ENCODE measurements around the gene LNPEP. TPM values are rescaled to one million over a fixed set of nuclear protein-coding genes. Genes with fewer than 3 reads are reported as not detected.

Gene LNPEP
- total and polyA plus RNA-seq, 2 of the 13 experiments (the other 11 are each of a cell fraction or from before 2014, with no cell fraction given) = 8.0 to 16.9 TPM

DNA sequence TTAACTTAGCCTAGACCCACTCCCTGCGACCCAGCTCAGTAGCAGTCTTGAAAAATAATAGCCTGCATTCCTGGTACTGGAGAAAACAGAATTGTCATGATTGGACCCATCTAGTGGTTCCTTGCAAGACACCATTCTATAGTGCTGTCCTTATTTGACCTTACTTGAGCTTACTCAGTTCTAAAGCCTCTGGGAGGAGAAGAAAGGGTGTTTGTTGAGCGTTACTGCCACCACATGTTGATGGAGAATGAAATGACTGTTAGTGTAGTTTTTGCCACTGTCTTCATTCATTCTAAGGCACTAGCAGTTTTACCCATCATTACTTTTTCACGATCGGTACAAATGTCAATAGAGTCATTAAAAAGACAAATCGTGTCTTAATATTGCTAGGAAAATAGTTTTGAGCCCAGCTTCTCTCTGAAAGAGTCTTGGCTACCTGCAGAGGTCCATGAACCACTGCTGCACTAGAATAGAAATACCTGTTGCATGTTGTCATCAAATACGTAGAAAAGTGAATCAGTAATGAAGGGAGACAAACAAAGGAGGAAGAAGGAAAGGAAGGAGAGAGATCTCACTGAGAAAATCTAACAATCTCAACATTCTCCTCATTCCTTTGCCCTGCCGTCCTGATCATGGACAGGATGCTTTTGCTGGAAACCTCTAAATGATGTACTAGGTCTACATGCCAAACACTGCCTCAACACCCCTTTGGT is 110.5 kb downstream of the LNPEP start:
- FAIRE-seq = no peak

DNA sequence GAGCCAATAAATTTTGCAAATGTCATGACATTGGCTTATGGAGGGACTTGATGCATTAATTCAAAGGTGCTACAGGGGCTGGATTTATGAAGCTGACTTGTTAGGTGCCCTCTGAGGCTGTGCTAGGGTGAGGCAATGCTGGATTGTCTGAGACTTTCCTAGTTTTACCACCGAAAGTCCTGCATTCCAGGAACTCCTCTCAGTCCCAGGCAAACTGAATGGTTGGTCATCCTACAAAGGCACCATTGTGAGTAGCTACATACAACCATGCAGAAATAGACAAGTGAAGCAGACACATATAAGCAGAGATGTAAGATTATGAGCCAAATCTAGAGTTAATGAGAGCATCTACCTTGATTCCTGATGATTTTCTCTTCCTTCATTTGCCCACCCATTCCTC is 111.2 kb downstream of the LNPEP start:
- TF ChIP-seq ZNF512B (CRISPR knock-in tag; IDR thresholded peaks at IDR 0.05; ENCODE audit: borderline replicate concordance) (no peak), NFKB2 (CRISPR knock-in tag; IDR thresholded peaks at IDR 0.05; ENCODE audit: borderline replicate concordance) (no peak), ERF (CRISPR knock-in tag; IDR thresholded peaks at IDR 0.05) (no peak)
- no TSS peak for BruUV-seq (replicated peaks)
- no peaks in the 10 kb centered on the region; a peak in 1 of 5 replicates for H3K27me3 ChIP-seq (ENCODE audit: control insufficient read depth in 1 of 2, insufficient read depth in 2 of 2, low read length in 2 of 2)
- H3K4me3 ChIP-seq (replicated peaks in 1 of 3; ENCODE audit: insufficient read depth in 1 of 3, low read depth in 2 of 3, low read length in 3 of 3) = no peak overlapping the region
- H3K9ac ChIP-seq (ENCODE audit: insufficient read depth, low read depth, low read length) = no peak overlapping the region
- FAIRE-seq = no peak
- H2AFZ ChIP-seq (ENCODE audit: low read length) = no peak overlapping the region
- WGBS (ENCODE audit: low lambda C conversion rate) = 0% methylated on average over 1 of the region's 1 CpG
- H3K4me1 ChIP-seq (ENCODE audit: insufficient read depth, low read length) = peaks cover 12% of the 10 kb centered on the region
- ATAC-seq = no peak
- H3K9me3 ChIP-seq (ENCODE audit: low read length) = no peaks in the 10 kb centered on the region
- no peaks in the 10 kb centered on the region for H3K36me3 ChIP-seq (replicated peaks in 1 of 2; ENCODE audit: control insufficient read depth in 1 of 2, insufficient read depth in 2 of 2, low read length in 2 of 2)
- no peaks in the 10 kb centered on the region for H4K20me1 ChIP-seq (ENCODE audit: insufficient read depth, low read length)
- no peaks in the 10 kb centered on the region for H3K79me2 ChIP-seq (ENCODE audit: insufficient read depth, low read length)
- no peak overlapping the region for H3K4me2 ChIP-seq (ENCODE audit: low read depth, low read length)
- in situ Hi-C loops (cut with HindIII; ENCODE audit: extremely low pct_ligation_motif_present, low pct_unique_long_range_greater_than_20kb) = no loop called here
- ChIA-PET POLR2A (no interaction called here), CTCF (ENCODE audit: low intra/inter-chr PET ratio, low total read pairs) (no interaction called here)
- intact Hi-C loops (cut with micrococcal nuclease; ENCODE audit: unreplicated experiment) = loop anchor here (10.0 kb wide), 1 partner anchor 702 kb away; no protein-coding TSS in a partner anchor
- no peak overlapping the region for H3K27ac ChIP-seq (ENCODE audit: extremely low read length, insufficient read depth, low read length)
- DNase-seq (ENCODE audit: low spot score) = no peak

More for the DNA sequence above, 110.5 kb downstream of the LNPEP start:
- H3K27me3 ChIP-seq (ENCODE audit: control insufficient read depth in 1 of 2, insufficient read depth in 2 of 2, low read length in 2 of 2) = no peaks in the 10 kb centered on the region; a peak in 1 of 5 replicates
- no peaks in the 10 kb centered on the region for H3K79me2 ChIP-seq (ENCODE audit: insufficient read depth, low read length)
- POLR2A ChIA-PET = no interaction called here
- H3K4me2 ChIP-seq (ENCODE audit: low read depth, low read length) = no peak overlapping the region
- CTCF ChIA-PET (ENCODE audit: low intra/inter-chr PET ratio, low total read pairs) = no interaction called here
- TF ChIP-seq THRA (CRISPR knock-in tag; IDR thresholded peaks at IDR 0.05; ENCODE audit: borderline replicate concordance) = peak; percentile 58; the same call in 1 of the 2 replicates
- no peak for TF ChIP-seq MAF1 (CRISPR knock-in tag; IDR thresholded peaks at IDR 0.05; ENCODE audit: borderline replicate concordance)
- no peak overlapping the region for H3K9ac ChIP-seq (ENCODE audit: insufficient read depth, low read depth, low read length)
- in situ Hi-C loops (cut with HindIII; ENCODE audit: extremely low pct_ligation_motif_present, low pct_unique_long_range_greater_than_20kb) = no loop called here
- BruUV-seq (replicated peaks) = no TSS peak
- H3K27ac ChIP-seq (ENCODE audit: extremely low read length, insufficient read depth, low read length) = no peak overlapping the region
- no peak overlapping the region for H3K4me3 ChIP-seq (replicated peaks in 1 of 3; ENCODE audit: insufficient read depth in 1 of 3, low read depth in 2 of 3, low read length in 3 of 3)
- no peaks in the 10 kb centered on the region for H3K36me3 ChIP-seq (replicated peaks in 1 of 2; ENCODE audit: control insufficient read depth in 1 of 2, insufficient read depth in 2 of 2, low read length in 2 of 2)
- H3K9me3 ChIP-seq (ENCODE audit: low read length) = no peaks in the 10 kb centered on the region
- intact Hi-C loops (cut with micrococcal nuclease; ENCODE audit: unreplicated experiment) = loop anchor here (10.0 kb wide), 1 partner anchor 702 kb away; no protein-coding TSS in a partner anchor
- ATAC-seq = no peak
- no peak overlapping the region for H2AFZ ChIP-seq (ENCODE audit: low read length)
- DNase-seq (ENCODE audit: low spot score) = no peak
- peaks cover 16% of the 10 kb centered on the region for H3K4me1 ChIP-seq (ENCODE audit: insufficient read depth, low read length)
- WGBS (ENCODE audit: low lambda C conversion rate) = 24% methylated on average over 7 of the region's 7 CpGs
- H4K20me1 ChIP-seq (ENCODE audit: insufficient read depth, low read length) = no peaks in the 10 kb centered on the region

Measured in HepG2 (cell line).